Medulla oblongata (tissue), 1 donor: Measurements from ENCODE around the gene C7orf57.

Source experiments
- DNase-seq: peaks from one replicate; pipeline ENCODE4 v3.0.0-alpha.2; 2015; ENCODE audit errors: extremely low spot score

Gene C7orf57

DNA sequence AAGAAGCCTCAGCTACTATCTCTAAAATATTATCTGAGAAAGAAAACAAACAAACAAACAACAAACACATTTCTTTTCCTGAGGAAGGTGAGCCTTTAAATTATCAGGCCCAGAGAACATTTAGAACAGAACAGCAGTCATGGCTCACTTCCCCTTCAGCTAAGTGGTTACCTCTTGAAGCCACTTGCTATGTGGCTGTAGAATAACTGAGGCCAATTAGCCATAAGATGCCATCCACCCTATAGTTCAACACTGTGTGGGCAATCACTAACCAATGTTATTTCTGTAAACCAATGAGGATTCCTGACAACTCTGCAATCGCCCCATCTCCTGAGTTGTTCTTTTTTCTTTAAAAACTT, 50.1 kb downstream of the C7orf57 start:
- DNase-seq: no peak

- DNase-seq: no peak
Observed at GRCh38 chr7:48085942-48086341, 50.6 kb downstream of the C7orf57 start.

- DNase-seq: no peak
Observed at GRCh38 chr7:48087349-48087748, 52.0 kb downstream of the C7orf57 start.

DNA sequence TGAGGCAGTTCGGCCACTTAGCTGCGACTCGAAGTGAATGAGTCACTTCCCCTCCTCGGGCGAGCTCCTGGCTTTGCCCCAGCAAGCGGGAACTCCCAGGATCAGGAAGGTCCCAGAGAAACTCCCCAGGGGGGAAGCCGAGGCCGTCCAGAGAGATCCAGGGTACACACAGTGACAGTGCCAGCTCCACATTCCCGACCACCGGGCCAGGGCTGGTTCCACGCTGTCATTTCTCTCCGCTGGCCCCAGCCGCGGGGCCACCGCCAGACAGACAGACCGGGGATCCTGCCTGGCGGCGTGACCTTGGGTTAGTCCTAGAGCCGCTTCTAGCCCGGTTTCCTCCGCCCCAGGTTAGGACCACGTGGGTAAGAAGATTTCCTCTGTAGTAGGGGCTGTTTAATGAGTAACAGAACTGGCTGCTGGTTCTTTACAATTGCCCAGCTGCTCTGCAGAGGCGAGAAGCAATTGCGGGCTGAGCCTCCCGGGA, 53.3 kb downstream of the C7orf57 start:
- peak; percentile 80 for DNase-seq

GRCh38 chr7:48089046-48090003, 54.0 kb downstream of the C7orf57 start, which contains the start of gene UPP1:
UPP1 (plus strand) TSS chr7:48089265; CDS start chr7:48094784, 5,519 bp downstream.
- peak; percentile 12 for DNase-seq

- peak; percentile 14 for DNase-seq
Observed at GRCh38 chr7:48090095-48090805, 54.9 kb downstream of the C7orf57 start.

DNA sequence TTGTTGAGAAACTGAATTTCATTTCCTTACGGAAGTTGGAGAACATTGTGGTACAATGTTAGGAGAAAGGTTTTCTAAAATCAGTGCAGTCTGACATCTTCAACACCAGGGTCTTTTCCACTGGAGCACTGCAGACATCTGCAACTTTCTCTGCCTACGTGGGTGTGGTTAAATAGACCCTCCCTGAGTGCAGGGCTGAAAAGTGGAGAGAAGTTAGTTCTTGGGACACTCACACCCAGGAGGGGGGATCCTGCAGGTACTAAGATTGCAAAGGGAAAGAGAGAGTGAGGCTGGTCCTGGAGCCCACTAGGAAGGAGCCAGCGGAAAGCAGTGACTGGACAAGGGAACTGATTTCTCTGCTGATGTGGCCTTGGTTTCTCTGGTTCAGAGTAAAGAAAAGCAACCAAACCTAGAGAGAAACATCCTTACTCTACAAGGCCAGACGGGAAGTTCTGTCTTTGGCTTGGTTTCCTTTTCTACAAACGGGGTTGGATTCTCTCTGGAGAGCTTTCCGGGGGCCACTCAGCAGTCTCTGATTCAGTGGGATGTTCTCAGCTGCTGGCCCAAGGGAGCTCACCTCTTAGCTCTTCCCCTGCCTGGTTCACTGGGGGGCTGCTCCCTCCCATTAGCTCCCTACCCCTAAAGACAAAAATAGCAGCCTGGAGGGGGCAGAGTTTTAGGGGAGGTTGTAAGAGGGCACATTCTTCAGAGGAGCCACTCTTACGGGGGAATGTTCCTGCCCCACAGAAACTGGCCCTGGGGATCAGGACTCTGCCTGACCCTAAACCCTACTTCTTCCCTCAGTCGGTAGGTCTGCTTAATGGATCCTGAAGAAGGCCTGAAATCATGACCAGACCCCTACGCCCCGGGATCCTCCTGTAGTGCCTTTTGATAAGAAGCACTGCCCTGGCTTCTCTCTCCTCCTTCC, 56.4 kb downstream of the C7orf57 start:
- no peak for DNase-seq

DNA sequence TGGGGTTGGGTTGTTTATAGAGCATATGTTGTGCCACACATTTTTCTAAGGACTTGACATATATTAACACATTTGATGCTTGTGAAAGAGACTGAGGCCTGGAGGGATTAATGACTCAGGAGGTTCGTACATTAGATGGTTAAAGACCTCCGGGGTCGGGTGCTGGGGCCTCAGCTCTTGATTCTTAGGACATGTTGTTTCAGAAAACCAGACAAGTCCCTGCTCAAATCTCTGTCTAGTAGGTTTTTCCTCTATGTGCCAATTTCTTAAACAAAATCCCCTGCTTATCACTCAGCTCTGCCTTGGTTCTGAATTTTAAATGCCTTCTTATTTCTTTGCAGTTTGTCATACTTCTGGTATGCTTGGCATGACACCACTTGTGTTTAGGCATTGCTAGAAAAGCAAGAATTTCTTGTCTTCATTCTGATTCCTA, 59.5 kb downstream of the C7orf57 start:
- no peak for DNase-seq

GRCh38 chr7:48096273-48096672, 60.9 kb downstream of the C7orf57 start:
- no peak for DNase-seq

GRCh38 chr7:48097521-48098231, 62.3 kb downstream of the C7orf57 start:
- DNase-seq: no peak

GRCh38 chr7:48098846-48099245, 63.5 kb downstream of the C7orf57 start:
- DNase-seq: no peak

DNA sequence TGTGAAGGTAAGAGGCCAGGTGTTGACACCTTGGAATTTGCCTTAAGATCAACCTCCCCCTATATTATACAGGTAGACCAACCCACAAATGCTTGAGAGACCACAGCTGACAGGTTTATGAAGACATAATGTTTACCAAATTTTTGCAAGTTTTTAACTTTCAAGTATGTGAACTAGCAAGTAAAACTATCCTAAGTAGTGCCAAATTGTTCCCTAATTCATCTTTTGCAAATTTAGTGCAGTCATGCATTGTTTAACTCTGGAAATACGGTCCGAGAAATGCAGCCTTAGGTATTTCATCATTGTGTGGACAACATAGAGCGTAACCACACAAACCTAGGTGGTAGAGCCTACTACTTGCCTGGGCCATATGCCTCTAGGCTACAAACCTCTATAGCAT, 64.4 kb downstream of the C7orf57 start:
- DNase-seq: no peak

- no peak for DNase-seq
Observed at GRCh38 chr7:48101352-48101751, 66.0 kb downstream of the C7orf57 start.

DNA sequence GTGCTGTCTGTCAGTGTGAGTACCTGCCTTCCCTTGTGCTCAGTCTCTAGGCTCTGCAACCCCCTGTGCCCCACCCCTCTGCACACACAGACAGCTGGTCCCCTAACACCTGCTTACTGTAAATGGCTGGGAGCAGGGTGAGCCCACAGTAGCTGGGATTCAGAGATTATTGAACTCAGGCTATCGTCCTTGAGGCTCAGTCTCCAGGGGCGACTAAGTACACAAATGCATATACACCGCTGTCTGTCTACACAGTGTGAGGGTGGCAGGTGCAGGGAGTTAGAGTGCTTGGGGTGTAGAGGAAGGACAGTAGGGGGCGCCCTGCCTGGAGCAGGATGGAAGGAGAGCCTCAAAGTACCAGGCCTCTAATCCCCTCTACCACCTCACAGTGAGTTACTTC, 66.6 kb downstream of the C7orf57 start:
- DNase-seq: no peak

- no peak for DNase-seq
Observed at GRCh38 chr7:48102530-48102929, 67.2 kb downstream of the C7orf57 start.

DNA sequence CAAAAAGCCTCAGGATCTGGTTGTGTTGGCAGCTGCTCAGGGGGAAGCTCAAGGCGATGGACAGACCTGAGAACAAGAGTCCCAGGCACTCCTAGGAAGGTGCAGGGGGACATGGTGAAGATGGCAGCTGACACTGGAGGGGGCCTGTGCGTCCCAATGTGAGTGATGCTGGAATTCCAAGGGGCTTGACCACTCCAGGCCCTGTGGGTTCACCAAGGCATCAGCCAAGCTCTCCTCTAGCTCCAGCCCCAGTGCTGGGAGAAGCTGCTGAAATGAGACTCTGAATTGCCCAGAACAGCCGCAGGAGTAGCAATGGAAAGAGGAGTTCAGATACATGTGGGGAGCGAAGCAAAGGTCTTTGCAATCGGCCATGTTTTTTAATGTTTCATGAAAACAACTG, 69.7 kb downstream of the C7orf57 start:
- DNase-seq: no peak

GRCh38 chr7:48106906-48107659, 71.7 kb downstream of the C7orf57 start:
- no peak for DNase-seq

DNA sequence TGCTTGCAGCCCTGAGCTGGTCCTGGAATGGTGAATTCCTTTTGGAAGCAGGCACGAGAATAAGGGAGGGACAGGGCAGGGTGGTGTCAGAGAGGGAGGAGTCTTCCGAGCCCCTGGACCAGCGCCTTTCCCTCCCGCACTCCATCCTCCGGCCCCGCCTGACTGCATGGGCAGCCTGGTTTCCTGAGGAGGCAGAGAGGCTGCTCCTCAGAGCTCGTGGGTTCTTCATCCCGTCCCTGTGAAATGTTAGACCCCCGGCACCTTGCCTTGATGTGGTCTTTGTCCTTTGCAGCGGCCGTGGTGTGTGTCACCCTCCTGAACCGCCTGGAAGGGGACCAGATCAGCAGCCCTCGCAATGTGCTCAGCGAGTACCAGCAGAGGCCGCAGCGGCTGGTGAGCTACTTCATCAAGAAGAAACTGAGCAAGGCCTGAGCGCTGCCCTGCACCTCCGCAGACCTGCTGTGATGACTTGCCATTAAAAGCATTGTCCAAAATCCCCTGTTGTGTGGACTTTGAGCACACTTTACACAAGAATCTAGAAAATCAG, 72.7 kb downstream of the C7orf57 start:
- DNase-seq: no peak

- DNase-seq: no peak
Observed at GRCh38 chr7:48108959-48109847, 73.9 kb downstream of the C7orf57 start.
